NCI-H1436 treated with DMSO at 0.1 percent for 48 hours (cell line): Measurements from ENCODE around the gene PIK3CB.
"Not testable (repeated sequence)": the region's sequence is repeated elsewhere in the genome, so short reads cannot be mapped to it uniquely, and the experiment has no call there.

Experiments used
- DNase-seq: peaks from one replicate; lab custom pipeline; 2025; lab: John Stamatoyannopoulos, UW

The PIK3CB gene

DNA sequence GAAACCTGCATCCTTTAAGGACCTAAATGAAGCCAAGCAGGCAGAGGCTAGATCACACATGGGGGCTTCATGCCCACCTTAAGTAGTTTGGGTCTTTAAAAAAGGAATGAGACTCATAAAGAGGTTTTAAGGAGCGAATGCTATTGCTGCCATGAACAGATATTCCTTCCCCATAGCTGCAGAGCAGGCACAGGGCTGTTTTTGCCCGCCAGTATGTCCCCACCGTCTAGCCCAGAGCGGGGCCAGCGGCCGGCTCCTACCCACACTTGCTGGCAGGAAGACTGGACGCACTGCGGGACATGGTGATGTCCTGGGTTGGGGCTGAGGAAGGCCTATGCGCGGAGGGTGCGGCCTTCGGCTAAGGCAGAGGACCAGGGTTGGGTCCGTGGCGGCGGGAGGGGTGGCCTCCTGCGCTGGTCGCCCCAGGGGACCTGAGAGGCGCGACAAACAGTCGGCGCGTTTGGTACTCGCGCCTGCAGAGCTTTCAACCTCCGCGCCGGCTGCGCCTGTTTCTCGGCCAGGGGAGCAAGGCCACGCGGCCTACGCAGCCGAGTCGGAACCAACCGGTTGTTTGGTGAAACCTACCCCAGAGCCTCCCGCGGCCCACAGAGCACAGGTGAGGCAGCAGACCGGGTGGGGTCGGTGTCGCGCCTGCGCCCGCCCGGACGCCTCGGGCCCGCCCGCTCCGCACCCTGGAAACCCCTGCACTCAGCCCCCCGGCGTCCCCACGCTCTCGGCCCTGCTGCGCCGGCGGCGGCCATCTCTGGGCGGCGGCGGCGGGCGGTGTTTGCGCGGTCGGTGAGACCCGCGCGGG lies 226.2 kb downstream of the PIK3CB start, which contains the start of gene FAIM:
TSS of gene FAIM (plus strand) at position 450 of the 814 bp plus-strand sequence. CDS start 10,956 bp downstream, outside the sequence.
- peak; percentile 23 for DNase-seq

GRCh38 chr3:138604106-138604595 lies 230.6 kb downstream of the PIK3CB start:
- DNase-seq = not testable (repeated sequence)
